GM21381 (cell line): Measurements from ENCODE around the gene HTR6.
A peak's percentile ranks its signal among the peaks of the same experiment; 100 is the strongest.
"Not testable (repeated sequence)": the region's sequence is repeated elsewhere in the genome, so short reads cannot be mapped to it uniquely, and the experiment has no call there.

Experiments
- ATAC-seq: cut with Tn5 transposase; IDR thresholded peaks from one replicate; pipeline ENCODE4 v1.9.1; 2021; ENCODE audit warnings: mild to moderate bottlenecking, moderate library complexity; ENCODE audit not compliant: unreplicated experiment

Gene HTR6

DNA sequence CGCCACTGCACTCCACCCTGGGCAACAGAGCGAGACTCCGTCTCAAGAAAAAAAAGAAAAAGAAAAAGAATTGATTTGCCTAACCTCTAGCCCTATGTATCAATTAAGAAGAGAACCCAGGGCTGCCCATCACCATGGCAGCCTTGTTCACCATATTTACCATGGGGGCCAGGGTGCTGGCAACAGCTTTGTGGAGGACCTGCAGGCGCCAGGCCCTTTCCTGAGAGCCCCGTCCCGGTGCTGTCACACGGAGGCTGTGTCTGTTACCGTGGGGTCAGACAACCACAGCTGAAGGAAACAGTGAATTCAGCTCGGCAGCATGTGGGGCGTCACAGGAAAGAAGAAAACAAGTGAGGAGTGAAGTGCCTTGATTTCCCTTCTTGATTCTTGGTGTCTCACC lies 27.1 kb upstream of the HTR6 start:
- ATAC-seq: no peak

DNA sequence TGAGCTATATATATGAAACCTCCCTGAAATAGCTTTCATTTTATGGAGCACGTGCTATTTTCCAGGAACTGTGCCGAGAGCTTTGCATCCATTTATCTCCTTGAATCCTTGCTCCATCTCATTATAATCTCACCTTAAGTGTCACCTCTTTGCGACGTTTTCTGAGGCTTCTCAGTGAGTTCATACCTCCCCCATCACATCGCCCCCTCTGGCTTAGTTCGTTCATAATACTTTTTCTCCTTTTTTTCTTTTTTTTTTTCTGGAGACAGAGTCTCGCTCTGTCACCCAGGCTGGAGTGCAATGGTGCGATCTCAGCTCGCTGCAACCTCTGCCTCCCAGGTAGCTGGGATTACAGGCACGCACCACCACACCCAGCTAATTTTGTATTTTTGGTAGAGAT lies 25.4 kb upstream of the HTR6 start:
- ATAC-seq: not testable (repeated sequence)

DNA sequence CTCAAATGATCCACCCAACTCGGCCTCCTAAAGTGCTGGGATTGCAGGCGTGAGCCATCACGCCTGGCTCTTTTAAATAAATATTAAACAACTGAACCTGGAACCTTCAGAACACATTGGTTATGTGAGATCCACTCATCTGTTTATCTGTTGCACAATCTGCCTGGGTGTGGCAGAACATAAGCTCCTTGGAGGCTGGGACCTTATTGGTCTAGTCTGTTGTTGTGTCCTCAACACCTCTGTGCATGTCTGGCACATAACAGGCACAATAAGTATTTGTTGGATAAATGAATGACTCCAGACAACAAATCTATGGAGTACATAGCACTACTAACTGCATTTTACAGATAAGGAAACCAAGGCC lies 24.7 kb upstream of the HTR6 start:
- ATAC-seq: no peak

DNA sequence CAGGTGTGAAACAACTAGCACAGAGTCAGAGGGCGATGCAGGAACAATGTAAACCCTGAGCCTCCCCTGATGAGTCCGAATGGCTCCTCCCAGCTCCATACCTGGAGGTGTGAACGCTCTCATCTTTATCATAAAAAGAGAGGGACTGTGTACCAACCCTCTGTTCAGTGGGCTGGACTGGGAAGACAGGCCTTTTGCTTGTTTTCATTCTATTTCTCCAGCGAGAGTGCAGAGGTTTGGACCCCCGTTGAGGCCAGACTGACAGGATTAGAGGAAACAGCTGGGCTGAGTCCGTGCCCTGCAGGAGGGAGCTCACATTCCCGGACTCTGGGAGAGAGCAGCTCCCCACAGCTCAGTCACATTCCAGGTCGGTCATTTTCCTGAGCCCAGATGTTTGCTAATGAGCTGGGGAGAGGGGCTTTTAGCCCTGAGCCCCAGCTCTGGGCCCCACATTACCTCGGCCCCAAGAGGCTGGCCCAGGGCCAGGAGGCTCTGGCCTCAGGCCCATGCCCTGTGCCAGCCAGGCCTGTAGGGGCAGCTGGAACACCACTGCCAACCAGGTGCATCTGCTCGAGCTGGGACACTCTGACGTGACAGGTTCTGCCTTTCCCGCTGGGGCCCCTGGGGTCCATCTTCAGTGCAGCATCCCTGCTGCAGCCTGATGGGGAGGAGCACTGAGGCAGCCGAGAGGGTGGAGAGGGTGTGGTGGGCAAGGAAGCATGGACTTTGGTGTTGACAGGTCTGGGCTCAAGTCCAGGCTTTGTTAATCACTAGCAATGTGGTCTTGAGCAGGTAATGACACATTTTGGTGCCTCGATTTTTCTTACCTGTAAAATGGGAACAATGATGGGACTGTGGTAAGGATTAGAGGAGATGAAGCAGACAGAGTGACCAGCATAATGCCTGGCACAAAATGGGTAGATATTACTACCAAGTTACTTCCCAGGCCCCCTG lies 24.0 kb upstream of the HTR6 start:
- ATAC-seq: no peak

DNA sequence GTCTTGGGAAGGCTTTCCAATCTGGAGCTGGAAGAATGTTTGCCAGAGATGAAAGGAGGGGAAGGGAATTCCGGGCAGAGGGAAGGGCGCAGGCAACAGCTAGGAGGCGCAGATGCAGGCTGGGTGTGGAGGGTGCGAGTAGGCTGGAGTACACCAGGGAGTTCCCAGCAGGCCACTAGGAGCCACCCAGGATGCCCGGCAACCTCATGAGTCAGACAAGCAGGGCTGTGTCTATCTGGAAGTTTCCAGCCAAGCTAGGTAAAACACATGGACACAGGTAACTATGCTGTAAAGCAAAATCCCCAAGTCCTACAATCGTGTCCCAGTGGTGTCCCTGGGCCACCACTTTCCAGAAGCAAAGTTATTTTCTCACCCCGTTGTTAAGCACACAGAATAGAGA lies 21.6 kb upstream of the HTR6 start:
- no peak for ATAC-seq

DNA sequence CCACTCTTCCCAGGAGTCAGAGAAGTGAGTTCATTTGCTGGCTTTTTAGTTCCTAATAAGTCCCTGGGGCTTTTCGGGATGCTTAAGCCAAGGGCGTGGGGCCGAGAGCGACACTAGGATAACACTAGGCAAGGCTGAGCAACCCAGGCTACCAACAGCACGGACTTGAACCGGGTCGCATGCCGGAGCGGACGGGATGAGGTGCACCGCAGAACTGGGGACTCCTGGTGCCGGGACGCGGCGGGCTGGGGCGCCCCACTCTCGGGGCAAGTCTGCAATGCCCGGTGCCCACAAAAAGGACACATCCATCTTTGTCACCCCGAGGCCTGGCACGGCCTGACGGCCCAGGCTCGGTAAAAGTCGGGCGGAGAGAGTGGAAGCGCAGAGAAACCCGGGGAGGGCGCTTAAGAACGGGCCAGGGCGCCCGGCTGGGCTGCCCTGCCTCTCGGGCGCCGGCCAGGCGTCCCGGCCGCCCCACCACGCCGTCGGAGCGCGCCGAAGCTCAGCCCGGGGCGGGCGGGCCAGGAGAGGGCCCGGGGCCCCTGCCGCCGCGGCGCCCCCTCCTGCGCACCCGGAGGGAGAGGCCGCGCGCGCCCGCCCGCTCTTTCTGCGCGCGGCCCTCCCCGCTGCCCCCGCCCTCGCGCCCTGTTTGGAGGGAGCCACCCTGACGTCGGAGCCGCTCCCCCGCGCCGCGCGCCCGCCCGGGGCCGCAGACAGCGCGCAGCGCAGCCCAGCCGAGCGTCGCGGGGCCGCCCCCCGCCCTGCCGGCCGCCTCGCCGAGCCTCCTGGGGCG lies 20.9 kb upstream of the HTR6 start, which contains the start of gene NBL1:
TSS of gene NBL1 (plus strand) at position 710 of the 793 bp plus-strand sequence. CDS start 10,720 bp downstream, outside the sequence.
- peak; percentile 60 for ATAC-seq

DNA sequence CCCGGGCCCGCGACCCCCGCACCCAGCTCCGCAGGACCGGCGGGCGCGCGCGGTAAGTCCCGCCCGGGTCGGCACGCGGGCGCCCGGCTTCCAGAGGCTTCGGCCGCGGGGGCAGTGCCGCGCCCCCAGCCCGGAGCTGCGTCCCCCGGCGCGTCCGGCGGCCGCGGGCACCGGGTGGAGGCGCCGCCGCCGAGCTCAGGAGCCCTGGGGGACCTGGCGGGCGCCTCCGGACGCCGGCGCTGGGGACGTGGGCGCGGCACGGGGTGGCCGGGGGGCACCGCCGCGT lies 20.3 kb upstream of the HTR6 start:
- ATAC-seq: peak; percentile 32

DNA sequence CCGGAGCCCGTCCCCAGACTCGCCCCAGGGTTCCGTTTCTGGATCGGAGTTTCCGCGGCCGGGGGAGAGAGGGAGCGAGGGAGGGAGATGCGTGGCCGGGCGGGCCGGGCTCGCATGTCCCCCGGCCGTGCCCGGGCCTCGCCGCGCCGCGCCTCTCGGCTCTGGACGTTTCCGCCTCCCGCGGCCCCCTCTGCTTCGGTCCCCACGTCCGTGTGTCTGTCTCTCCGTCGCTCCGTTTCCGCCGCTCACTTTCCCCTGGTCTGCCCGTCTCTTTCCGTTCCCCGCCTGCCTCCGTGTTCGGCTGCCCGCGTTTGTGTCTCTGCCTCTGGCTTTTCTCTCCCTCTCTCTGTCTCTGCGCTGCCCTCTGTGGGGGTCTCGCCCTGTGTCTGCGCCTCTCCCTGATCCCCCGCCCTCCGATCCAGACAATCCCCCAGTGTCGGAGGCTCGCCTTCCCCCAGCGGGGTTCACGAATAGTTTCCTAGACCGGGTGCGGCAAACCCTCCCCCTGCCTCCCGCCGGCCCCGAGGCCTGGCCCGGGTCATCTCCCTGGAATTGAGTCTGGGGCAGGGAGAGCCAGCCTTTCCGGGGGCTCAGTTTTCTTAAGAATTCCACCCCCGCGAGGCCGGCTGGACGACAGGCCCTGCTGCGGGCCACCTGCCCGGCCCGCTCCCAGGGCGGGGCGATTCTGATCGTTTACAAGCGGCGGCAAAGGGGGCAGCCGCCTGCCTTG lies 19.8 kb upstream of the HTR6 start:
- ATAC-seq: peak; percentile 15

DNA sequence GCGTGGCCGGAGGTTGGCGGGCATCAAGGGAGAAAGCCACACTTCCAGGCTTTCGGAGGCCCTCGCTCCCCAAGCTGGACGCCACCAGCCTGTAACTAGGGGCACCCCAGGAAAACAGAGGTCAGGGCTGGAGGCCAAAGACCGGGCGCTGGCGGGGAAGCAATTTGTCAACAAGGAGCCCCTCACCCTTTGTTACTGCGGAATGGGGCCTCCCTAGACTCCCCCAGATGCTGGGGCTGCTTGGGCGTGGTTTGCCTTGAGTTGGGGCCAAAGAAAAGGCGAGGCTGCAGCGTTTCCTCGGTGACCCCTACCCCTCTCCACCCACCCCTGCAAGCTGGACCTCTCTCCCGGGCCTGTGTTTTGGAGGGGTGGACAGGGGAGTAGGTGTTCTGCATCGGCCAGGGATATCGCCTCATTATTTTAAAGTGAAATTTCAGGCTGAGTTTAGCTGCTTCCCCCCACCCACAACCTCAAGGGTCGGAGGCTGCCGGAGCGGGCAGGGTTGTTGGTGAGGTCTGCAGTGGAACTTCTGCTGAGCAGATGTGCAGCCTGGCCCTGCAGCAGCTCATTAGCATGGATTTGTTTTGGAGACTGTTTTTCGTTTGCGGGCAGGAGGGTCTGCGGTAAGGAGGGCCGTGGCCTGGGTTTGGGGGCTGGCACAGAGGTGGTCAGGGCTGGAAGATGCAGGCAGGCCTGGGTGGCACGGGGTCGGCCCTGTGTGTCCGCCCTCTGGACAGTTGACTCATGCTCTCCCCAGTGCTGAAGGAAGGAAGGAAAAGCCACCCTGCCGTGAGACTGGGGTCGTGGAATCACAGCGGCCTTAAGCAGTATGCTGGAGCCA lies 19.0 kb upstream of the HTR6 start:
- no peak for ATAC-seq

DNA sequence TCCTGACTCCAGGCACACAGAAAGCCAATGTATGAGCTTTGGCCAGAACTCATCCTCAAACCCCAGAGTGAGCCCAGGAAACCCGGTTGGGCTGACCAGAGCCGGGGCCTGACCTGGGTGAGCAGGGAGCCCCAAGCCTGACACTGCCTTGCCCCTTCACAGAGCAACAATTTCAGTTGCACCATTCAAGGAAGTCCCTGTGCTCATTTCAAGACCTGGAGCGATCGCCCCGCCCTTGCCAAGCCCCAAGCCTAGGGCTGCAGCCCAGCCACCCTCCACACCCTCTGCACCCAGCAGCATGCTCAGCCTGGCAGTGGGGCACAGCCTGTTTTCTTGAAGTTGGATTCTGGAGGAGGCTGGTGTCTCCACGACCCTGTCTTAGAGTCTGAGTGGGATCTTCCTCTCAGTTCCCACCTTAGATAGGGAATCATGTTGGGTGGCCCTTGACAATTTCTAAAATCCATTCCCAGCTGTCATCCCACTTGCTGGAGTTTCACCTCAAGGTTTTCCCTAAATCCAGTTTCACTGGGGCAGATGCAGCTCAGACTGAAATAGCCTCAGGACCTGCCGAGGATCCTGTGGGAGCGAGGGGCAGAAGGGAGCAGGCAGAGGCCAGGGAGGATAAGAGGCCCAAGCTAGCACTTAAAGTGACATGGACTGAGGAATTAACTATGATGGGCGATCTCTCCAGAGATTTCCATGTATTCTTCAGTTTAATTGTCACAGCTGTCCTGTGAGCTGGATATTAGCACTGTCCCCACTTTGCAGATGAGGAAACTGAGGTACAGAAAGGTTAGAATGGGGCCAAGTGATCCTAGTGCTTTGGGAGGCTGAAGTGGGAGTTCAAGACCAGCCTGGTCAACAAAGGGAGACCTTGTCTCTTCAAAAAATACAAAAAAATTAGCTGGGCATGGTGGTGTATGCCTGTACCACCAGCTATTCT lies 18.0 kb upstream of the HTR6 start:
- ATAC-seq: no peak

DNA sequence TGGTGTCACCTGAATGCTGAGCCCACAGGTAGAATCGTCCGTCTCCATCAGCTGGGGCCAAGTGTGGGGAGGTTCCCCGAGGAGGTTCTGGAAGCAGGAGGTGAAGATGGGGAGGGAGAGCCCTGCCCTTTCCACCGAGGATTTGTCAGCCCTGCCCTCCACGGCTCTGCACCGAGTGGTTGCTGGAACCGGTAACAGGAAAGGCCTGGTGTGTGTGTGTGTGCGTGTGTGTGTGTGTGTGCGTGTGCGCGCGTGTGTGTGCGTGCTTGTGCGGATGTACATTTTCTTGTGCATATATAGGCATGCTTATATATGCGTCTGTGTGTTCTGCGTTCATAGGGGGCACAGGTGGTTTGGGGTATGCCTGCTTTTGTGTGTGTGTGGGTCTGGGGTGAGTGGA lies 17.0 kb upstream of the HTR6 start:
- no peak for ATAC-seq

DNA sequence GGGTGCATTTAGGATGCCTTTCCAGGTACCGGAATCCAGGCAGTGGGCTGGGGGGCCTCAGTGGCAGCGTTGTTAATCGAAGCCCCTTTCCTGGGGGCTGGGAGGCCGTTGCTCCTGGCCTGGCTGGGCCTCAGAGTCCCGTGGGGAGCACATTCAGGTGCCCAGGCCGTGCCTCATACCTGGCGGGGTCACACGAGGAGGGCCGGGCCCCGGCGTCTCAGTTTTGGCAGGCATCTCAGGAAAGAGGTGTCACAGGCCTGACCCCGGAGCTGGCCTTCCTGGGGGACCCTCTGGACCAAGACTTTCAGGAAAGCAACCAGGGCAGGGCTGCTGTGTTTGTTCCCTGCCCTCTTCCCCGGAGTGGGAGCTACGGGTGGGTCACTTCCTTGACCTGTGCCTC lies 16.4 kb upstream of the HTR6 start:
- ATAC-seq: no peak

DNA sequence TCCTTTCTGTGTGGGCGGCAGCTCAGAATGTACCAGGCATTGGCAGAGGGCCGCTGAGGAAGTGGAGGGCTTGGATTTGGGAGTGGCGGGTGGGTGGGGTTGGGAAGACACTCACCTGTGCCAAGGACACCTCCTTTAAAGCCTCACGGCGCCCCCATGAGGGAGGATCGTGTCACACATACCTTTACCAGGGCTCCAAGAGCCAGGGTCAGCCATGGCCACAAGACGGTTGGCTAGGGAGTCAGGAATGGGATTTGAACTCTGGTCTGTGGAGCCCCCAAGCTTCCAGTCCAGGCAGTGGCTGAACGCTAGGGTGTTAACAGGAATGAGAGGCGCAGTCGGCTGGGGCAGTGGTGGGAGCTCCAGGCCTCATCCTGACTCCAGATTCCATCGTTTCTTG lies 16.0 kb upstream of the HTR6 start:
- no peak for ATAC-seq

DNA sequence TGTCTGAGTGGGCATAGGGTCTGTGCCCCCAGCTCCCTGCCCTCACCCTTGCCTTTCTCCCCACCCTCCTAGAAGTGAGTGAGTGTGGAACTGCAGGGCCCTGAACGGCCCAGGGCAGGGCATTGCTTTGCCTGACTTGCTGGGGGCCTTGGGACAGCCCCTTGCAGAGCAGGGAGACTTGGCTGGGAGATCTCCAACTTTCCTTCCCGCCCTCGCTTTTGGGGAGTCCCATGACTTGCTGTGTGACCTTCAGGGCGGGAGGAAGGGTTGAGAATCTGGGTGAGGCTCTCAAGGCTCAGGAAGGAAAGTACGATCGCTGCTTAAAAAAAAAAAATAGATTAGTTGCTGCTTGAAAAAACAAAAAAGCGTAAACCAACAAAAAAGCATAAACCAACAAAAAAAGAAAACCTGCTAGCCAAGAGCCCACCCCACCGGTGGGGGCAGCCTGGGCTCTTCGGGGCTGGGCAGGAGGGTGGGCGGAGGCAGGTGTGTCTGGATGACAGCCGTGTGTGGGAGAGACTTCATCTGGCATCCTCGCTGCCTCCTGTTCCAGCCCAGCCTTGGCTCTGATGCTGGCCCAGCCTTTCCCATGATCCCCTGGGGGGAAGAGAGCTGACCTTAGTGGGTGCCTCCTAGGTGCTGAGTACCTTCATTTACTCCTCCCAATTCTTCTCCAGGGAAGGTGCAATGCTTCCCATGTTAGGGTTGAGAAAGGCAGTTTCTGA lies 14.1 kb upstream of the HTR6 start:
- ATAC-seq: no peak

DNA sequence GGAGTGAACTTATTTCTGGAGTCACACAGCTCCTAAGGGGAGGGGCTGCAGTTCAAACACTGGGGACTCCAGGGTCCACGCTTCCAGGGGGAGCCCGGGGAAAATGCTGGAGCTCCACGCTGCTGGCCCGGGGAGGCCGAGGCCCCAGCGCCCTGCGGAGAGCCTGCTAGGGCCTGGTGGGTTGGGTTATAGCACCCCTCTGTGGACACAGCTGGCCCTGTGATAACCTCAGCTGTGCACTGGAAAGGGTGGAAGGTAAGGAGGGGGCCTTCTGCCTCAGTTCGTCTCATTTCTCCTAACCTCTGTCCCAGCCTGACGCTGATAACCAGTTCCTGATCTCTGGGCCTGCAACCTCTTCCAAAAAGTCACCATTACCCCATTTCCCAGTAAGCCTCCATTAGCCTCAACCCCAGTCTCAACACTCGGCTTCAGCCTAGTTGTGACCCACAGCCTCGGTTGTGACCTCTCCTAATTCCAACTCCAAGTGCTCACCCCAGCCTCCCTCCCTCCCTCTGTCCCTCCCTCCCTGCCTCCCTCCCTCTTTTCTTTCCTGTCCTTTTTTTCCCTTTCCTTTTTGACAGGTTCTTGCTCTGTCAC lies 13.4 kb upstream of the HTR6 start:
- ATAC-seq: no peak

DNA sequence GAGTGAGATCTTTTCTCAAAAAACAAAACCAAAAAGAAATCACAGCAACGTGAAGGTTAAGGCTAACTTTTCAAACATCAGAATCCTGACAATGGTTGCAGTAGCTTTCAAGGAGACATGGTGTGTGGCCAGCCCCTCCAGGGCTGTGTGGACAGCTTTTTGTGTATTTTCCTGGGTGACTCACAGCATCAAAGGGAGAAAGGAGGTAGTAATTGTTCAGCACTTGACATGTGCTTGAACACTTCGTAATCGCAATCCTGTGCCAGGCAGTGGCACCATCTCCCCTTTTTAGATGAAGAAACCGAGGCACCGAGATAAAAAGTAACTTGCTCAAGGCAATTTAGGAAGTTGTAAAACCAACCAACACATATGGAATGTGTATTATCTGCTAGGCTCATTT lies 10.3 kb upstream of the HTR6 start:
- ATAC-seq: no peak

DNA sequence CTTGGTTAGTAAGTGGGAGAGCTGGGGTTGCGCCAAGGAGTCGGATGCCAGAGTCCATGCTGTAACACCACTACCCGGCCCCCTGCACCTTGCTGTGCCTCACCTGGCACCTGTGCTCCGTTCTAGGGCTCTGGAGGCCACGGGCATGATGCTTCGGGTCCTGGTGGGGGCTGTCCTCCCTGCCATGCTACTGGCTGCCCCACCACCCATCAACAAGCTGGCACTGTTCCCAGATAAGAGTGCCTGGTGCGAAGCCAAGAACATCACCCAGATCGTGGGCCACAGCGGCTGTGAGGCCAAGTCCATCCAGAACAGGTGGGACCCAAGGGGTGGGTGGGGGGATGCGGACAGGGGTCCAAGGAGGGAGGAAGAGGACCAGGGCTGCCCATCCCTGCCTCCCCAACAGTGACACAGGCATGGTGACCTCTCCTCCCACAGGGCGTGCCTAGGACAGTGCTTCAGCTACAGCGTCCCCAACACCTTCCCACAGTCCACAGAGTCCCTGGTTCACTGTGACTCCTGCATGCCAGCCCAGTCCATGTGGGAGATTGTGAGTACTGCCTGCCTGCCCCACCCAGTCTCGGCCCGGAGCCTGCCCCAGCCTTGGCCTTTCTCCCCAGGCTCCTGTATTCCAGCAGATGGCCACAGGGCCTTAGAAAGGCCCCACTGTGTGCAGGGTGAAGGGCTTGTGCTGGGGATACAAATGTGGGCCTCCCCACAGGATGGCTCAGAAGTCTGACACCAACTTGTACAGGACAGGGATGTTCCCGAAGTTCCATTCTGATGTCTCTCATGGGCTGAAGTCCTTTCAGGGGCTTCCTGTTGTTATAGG lies 9.6 kb upstream of the HTR6 start:
- no peak for ATAC-seq

DNA sequence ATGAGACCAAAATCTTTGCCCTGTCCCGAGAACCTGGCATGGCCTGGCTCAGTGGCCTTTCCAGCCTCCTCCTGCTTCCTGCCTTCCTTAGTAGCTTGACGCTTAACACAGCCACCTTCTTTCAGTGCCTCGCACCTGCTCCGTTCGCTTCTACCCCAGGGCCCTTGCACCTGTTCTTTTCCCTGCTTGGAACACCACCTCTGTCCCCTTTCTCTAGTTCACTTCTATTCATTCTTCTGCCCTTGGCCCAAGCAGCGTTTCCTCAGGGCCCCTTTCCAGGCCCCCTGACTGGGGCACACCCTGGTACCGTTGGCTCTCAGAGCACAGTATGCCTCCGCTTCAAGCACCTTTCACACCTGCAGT lies 9.0 kb upstream of the HTR6 start:
- no peak for ATAC-seq
